DOHH2 (cell line): ENCODE data around the gene MICAL3.
A peak's percentile ranks its signal among the peaks of the same experiment; 100 is the strongest.

Source experiments
- H3F3A ChIP-seq: fragments of 200-600 bp; sonication (generic), shearing (Covaris generic); 2 replicates; pipeline ENCODE4 v1.6.0; 2016; ENCODE audit warnings: antibody characterized with exemption, mild to moderate bottlenecking; ENCODE audit not compliant: control insufficient read depth, insufficient read depth
- H3K27ac ChIP-seq: fragments of 200-600 bp; sonication (generic); 2 replicates; pipeline ENCODE4 v1.5.1; 2014; ENCODE audit warnings: low read depth, mild to moderate bottlenecking, low read length, moderate library complexity
- H3K27me3 ChIP-seq: fragments of 200-600 bp; sonication (generic); 2 replicates; pipeline ENCODE4 v1.6.1; 2014; ENCODE audit warnings: mild to moderate bottlenecking, low read length, mixed read lengths; ENCODE audit not compliant: control insufficient read depth
- H3K36me3 ChIP-seq: fragments of 200-600 bp; sonication (generic); 2 replicates; pipeline ENCODE4 v1.6.1; 2014; ENCODE audit warnings: mild to moderate bottlenecking, low read length, moderate library complexity, mixed read lengths; ENCODE audit not compliant: control insufficient read depth
- H3K4me1 ChIP-seq: fragments of 200-600 bp; sonication (generic); 2 replicates; pipeline ENCODE4 v1.6.1; 2014; ENCODE audit warnings: mild to moderate bottlenecking, low read length, mixed read lengths; ENCODE audit not compliant: control insufficient read depth
- H3K4me2 ChIP-seq: fragments of 200-600 bp; sonication (generic); 2 replicates; pipeline ENCODE4 v1.6.0; 2014; ENCODE audit warnings: mild to moderate bottlenecking, low read length, moderate library complexity
- H3K4me3 ChIP-seq: fragments of 200-600 bp; sonication (generic); 2 replicates; pipeline ENCODE4 v1.5.1; 2014; ENCODE audit warnings: mild to moderate bottlenecking, low read length, mixed read lengths
- H3K79me2 ChIP-seq: fragments of 200-600 bp; sonication (generic); 2 replicates; pipeline ENCODE4 v1.6.1; 2014; ENCODE audit warnings: mild to moderate bottlenecking, low read length, mixed read lengths; ENCODE audit not compliant: control insufficient read depth
- H3K9me2 ChIP-seq: fragments of 200-600 bp; sonication (generic); replicated peaks from 2 replicates; pipeline ENCODE4 v1.6.1; 2014; ENCODE audit warnings: mild to moderate bottlenecking, low read length, mixed read lengths; ENCODE audit not compliant: control insufficient read depth
- H3K9me3 ChIP-seq: fragments of 200-600 bp; sonication (generic); 2 replicates; pipeline ENCODE4 v1.6.1; 2014; ENCODE audit warnings: antibody characterized with exemption, low read length, mixed read lengths; ENCODE audit not compliant: control insufficient read depth, insufficient read depth
- H4K20me1 ChIP-seq: fragments of 200-600 bp; sonication (generic); 2 replicates; pipeline ENCODE4 v1.6.0; 2014; ENCODE audit warnings: low read depth, mild to moderate bottlenecking, antibody characterized with exemption, low read length, moderate library complexity; ENCODE audit not compliant: control insufficient read depth, insufficient read depth
- CTCF ChIP-seq: fragments of 200-600 bp; sonication (generic); IDR thresholded peaks from one replicate; pipeline ENCODE4 v1.5.1; 2014; ENCODE audit warnings: antibody characterized with exemption, mild to moderate bottlenecking, low read depth, low read length; ENCODE audit not compliant: poor library complexity, severe bottlenecking
- EZH2phosphoT487 ChIP-seq: fragments of 200-600 bp; sonication (generic); IDR thresholded peaks from 2 replicates; pipeline ENCODE4 v1.6.1; 2017; ENCODE audit warnings: borderline replicate concordance, mild to moderate bottlenecking, antibody characterized with exemption, low read length, moderate library complexity, mixed read lengths

The MICAL3 gene

GRCh38 chr22:17831501-17832251 is 192.7 kb downstream of the MICAL3 start:
- Histone ChIP-seq H3K27ac (no peak overlapping the region), H3K4me1 (no peaks in the 10 kb centered on the region), H3K9me3 (no peaks in the 10 kb centered on the region), H3F3A (no peaks in the 10 kb centered on the region), H3K9me2 (no peaks in the 10 kb centered on the region), H4K20me1 (peaks cover 4% of the 10 kb centered on the region; the same call in 1 of the 2 replicates), H3K79me2 (no peaks in the 10 kb centered on the region), H3K4me2 (no peak overlapping the region), H3K27me3 (no peaks in the 10 kb centered on the region), H3K36me3 (peaks cover 37% of the 10 kb centered on the region), H3K4me3 (no peak overlapping the region)
- TF ChIP-seq CTCF (no peak), EZH2phosphoT487 (no peak)

GRCh38 chr22:17830043-17830961 is 194.1 kb downstream of the MICAL3 start:
- H3K36me3 ChIP-seq = peaks cover 37% of the 10 kb centered on the region
- H3K4me1 ChIP-seq = no peaks in the 10 kb centered on the region
- TF ChIP-seq CTCF = peak; percentile 97
- TF ChIP-seq EZH2phosphoT487 = no peak
- no peak overlapping the region for H3K4me3 ChIP-seq
- H3K27me3 ChIP-seq = no peaks in the 10 kb centered on the region
- no peaks in the 10 kb centered on the region for H3K9me3 ChIP-seq
- H3F3A ChIP-seq = no peaks in the 10 kb centered on the region
- H4K20me1 ChIP-seq = peaks cover 4% of the 10 kb centered on the region; the same call in 1 of the 2 replicates
- no peak overlapping the region for H3K27ac ChIP-seq
- no peaks in the 10 kb centered on the region for H3K79me2 ChIP-seq
- no peak overlapping the region for H3K4me2 ChIP-seq
- H3K9me2 ChIP-seq = no peaks in the 10 kb centered on the region

GRCh38 chr22:17829695-17830042 is 194.7 kb downstream of the MICAL3 start:
- Histone ChIP-seq H3K9me2 (no peaks in the 10 kb centered on the region), H4K20me1 (peaks cover 4% of the 10 kb centered on the region; the same call in 1 of the 2 replicates), H3K4me1 (no peaks in the 10 kb centered on the region), H3K36me3 (peaks cover 37% of the 10 kb centered on the region), H3K9me3 (no peaks in the 10 kb centered on the region), H3F3A (no peaks in the 10 kb centered on the region), H3K27ac (no peak overlapping the region), H3K79me2 (no peaks in the 10 kb centered on the region), H3K4me2 (no peak overlapping the region), H3K4me3 (no peak overlapping the region), H3K27me3 (no peaks in the 10 kb centered on the region)
- TF ChIP-seq CTCF (no peak), EZH2phosphoT487 (no peak)
